Measurements from ENCODE around the gene POLR3K.

- no peak for TF ChIP-seq POLR2A (IDR thresholded peaks at IDR 0.05)
- no peak for TF ChIP-seq CTCF (IDR thresholded peaks at IDR 0.05)
Measured at GRCh38 chr16:43294-43693, 10.1 kb downstream of the POLR3K start.
